ENCODE results near the gene ZBTB42.

Gene ZBTB42

GRCh38 chr14:104800771-104801519, at the start of gene ZBTB42:
Gene ZBTB42 (plus strand): TSS chr14:104801101. CDS start chr14:104801198, 97 bp downstream.
- DNase-seq, result no peak

- peak; percentile 66 for DNase-seq
Observed at GRCh38 chr14:104751539-104752422, 49.1 kb upstream of the ZBTB42 start.

- peak; percentile 100 for DNase-seq
Observed at GRCh38 chr14:104752423-104752734, 48.5 kb upstream of the ZBTB42 start.

- DNase-seq, result peak; percentile 100
Observed at GRCh38 chr14:104752735-104753527, 48.0 kb upstream of the ZBTB42 start, which contains the start of gene SIVA1. Gene SIVA1 (plus strand): TSS chr14:104753147. CDS start chr14:104753202, 55 bp downstream.

GRCh38 chr14:104753528-104754212, 47.2 kb upstream of the ZBTB42 start:
- no peak for DNase-seq

GRCh38 chr14:104754213-104754851, 46.6 kb upstream of the ZBTB42 start:
- no peak for DNase-seq

GRCh38 chr14:104755621-104756020, 45.3 kb upstream of the ZBTB42 start:
- DNase-seq, result no peak

- no peak for DNase-seq
Observed at GRCh38 chr14:104756477-104757237, 44.2 kb upstream of the ZBTB42 start.

- DNase-seq, result no peak
Observed at GRCh38 chr14:104757238-104757585, 43.7 kb upstream of the ZBTB42 start.

- no peak for DNase-seq
Observed at GRCh38 chr14:104757681-104758392, 43.1 kb upstream of the ZBTB42 start.

GRCh38 chr14:104758981-104759969, 41.6 kb upstream of the ZBTB42 start:
- DNase-seq, result no peak

GRCh38 chr14:104765517-104765916, 35.4 kb upstream of the ZBTB42 start:
- DNase-seq, result peak; percentile 12

GRCh38 chr14:104766256-104766862, 34.5 kb upstream of the ZBTB42 start:
- no peak for DNase-seq

GRCh38 chr14:104766863-104767633, 33.9 kb upstream of the ZBTB42 start:
- DNase-seq, result no peak

GRCh38 chr14:104767634-104767918, 33.3 kb upstream of the ZBTB42 start:
- DNase-seq, result no peak

GRCh38 chr14:104768437-104769323, 32.2 kb upstream of the ZBTB42 start:
- DNase-seq, result peak; percentile 70
